Right lobe of liver (tissue), 6 donors: ENCODE measurements around the gene C3. TPM values are rescaled to one million over a fixed set of nuclear protein-coding genes. Genes with fewer than 3 reads are reported as not detected.

Experiments
- ATAC-seq, 4 donors: fragments of 200-7000 bp; cut with Tn5 transposase; one replicate each; pipeline ENCODE4 v1.9.1; 2020; ENCODE audit warnings: mild to moderate bottlenecking in 4 of 4, moderate library complexity in 4 of 4
- DNase-seq, 3 donors: peaks; one replicate each; pipeline ENCODE4 v3.0.0-alpha.2; 2020
- H3K27ac ChIP-seq, 3 donors: fragments of 200-600 bp; one replicate each; pipeline ENCODE4 v1.8.0; 2022
- H3K27me3 ChIP-seq, 2 donors: fragments of 200-600 bp; one replicate each; pipeline ENCODE4 v1.8.0; 2022
- H3K36me3 ChIP-seq, 4 donors: fragments of 200-600 bp; sonication (generic) in 1 of 4; one replicate each; pipeline versions ENCODE4 v1.5.1 to v1.8.0; 2017 to 2022; ENCODE audit warnings: control low read depth in 1 of 4
- H3K4me1 ChIP-seq, 4 donors: fragments of 200-600 bp; sonication (generic) in 1 of 4; one replicate each; pipeline versions ENCODE4 v1.5.1 to v1.8.0; 2017 to 2022; ENCODE audit warnings: control low read depth in 1 of 4
- H3K4me3 ChIP-seq, 3 donors: fragments of 200-600 bp; one replicate each; pipeline ENCODE4 v1.8.0; 2022
- H3K9me3 ChIP-seq, 4 donors: fragments of 200-600 bp; sonication (generic) in 1 of 4; one replicate each; pipeline versions ENCODE4 v1.5.1 to v1.8.0; 2017 to 2022; ENCODE audit warnings: control low read depth in 1 of 4
- POLR2A ChIP-seq: fragments of 450-650 bp; IDR thresholded peaks from one replicate; pipeline ENCODE4 v1.6.1; 2017; ENCODE audit warnings: antibody characterized with exemption, mild to moderate bottlenecking
- WGBS: methylation state at CpG from one replicate; pipeline ENCODE4 v1.1.6; 2018; ENCODE audit warnings: low coverage, low lambda C conversion rate; ENCODE audit not compliant: insufficient coverage; ENCODE audit errors: missing lambda C conversion rate; 5-methylcytosine and 5-hydroxymethylcytosine counted together
- intact Hi-C, 2 donors: fragments of 100-400 bp; cut with DNase I; formaldehyde crosslinking; loops; one replicate each; pipeline versions ENCODE4 v1.11.2 to v1.14.1; 2022
- total RNA-seq, 6 experiments: library from RNA; depleted of rRNA in 2 of 6; stranded (reverse); fragments of >200 nt in 2 of 6; fragmentation: NEBNext Ultra II Directional in 3 of 6; extraction: Animal tissue kit (Norgen Biotek cat#: 25700) in 3 of 6; gene quantifications; one replicate each; pipeline versions ENCODE4 v1.1.0 to v1.2.4, GENCODE V29; 2016 to 2023
- TF ChIP-seq, protein P1 (sequence below), 4 donors: fragments of 200-600 bp in 3 of 4; fragments of 450-650 bp in 1 of 4; IDR thresholded peaks; one replicate each; pipeline versions ENCODE4 v1.5.1 to v1.8.0; 2016 to 2022; ENCODE audit warnings: antibody characterized with exemption in 4 of 4, mild to moderate bottlenecking in 2 of 4
- donor health status: DM: no; HTN: yes; CAD: no.
- donor health status: DM: no; HTN: no; CAD: no.
- donor health status: DM: no; HTN: no; CAD: no.
- donor health status: DM: no; HTN: yes; CAD: no.
- donor health status: DM: no; HTN: yes; CAD: no.

C3 gene
- total RNA-seq, 6 experiments from 2014 or later, result 10,569 to 17,502 (median 15,749) TPM

GRCh38 chr19:6737284-6737872 is 16.9 kb upstream of the C3 start, which contains the start of gene GPR108:
Gene GPR108, minus strand, starts transcription at chr19:6737580. Its CDS starts 4 bp downstream, at chr19:6737576.
- intact Hi-C loops, result loop anchor here in 1 of 2 donors (10.0 kb wide), 1 partner anchor 127 kb away; no protein-coding TSS in a partner anchor
- Histone ChIP-seq H3K27ac (peak within 1 kb of the TSS; percentile 84 to 97 (median 95)), H3K4me3 (peak within 1 kb of the TSS; percentile 82 to 96 (median 94)), H3K36me3 (peaks cover 0 to 6% (median 0%) of the 10 kb centered on the region in 4 donors), H3K4me1 (peaks cover 4 to 35% (median 18%) of the 10 kb centered on the region in 4 donors), H3K27me3 (no peaks in the 10 kb centered on the region), H3K9me3 (no peaks in the 10 kb centered on the region)
- WGBS, result 0% methylated on average over 21 of the region's 55 CpGs
- ATAC-seq, result peak; percentile 59 to 83 (median 76)
- TF ChIP-seq POLR2A, result peak; percentile 65
- TF ChIP-seq, protein P1, sequence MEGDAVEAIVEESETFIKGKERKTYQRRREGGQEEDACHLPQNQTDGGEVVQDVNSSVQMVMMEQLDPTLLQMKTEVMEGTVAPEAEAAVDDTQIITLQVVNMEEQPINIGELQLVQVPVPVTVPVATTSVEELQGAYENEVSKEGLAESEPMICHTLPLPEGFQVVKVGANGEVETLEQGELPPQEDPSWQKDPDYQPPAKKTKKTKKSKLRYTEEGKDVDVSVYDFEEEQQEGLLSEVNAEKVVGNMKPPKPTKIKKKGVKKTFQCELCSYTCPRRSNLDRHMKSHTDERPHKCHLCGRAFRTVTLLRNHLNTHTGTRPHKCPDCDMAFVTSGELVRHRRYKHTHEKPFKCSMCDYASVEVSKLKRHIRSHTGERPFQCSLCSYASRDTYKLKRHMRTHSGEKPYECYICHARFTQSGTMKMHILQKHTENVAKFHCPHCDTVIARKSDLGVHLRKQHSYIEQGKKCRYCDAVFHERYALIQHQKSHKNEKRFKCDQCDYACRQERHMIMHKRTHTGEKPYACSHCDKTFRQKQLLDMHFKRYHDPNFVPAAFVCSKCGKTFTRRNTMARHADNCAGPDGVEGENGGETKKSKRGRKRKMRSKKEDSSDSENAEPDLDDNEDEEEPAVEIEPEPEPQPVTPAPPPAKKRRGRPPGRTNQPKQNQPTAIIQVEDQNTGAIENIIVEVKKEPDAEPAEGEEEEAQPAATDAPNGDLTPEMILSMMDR (IDR thresholded peaks at IDR 0.05), result no peak
- DNase-seq, result peak; percentile 99 to 100 (median 100)

- H3K27ac ChIP-seq, result peak overlapping the region; percentile 84 to 97 (median 95)
- H3K9me3 ChIP-seq, result no peaks in the 10 kb centered on the region
- no peak for TF ChIP-seq POLR2A
- TF ChIP-seq, protein P1 (IDR thresholded peaks at IDR 0.05), result peak in 1 of 4 donors; percentile 2
Observed at GRCh38 chr19:6736917-6737283, 16.4 kb upstream of the C3 start.

DNA sequence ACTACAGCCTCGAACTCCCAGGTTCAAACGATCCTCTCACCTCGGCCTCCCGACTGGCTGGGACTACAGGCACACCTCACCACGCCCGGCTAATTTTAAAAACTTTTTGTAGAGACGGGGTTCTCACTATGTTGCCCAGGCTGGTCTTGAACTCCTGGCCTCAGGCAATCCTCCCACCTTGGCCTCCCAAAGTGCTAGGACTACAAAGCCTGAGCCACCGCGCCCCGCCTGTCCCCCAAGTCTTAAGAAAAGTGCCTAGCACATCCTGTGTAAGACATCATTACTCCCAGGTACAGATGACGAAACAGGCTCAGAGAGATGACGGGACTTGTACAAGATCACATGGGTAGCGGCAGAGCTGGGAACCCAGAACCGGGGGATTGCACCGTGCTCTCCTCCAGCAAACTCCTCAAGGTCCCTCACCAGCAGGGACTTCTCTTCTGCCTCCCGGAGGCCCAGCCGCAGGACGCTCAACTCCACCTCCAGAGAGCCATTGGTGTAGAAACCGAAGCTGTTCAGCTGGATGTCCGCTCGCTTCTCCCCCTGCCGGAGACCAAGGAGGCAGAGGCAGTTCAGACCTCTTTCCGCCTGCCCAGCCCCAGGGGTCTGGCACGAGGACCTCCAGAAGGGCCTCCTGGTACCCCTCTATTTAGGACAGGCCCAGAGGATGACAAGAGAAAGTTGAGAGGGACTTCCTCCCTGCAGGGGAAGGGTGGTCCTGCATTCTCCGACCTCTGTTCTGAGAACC is 15.9 kb upstream of the C3 start:
- ATAC-seq (peak; percentile 10 to 33 (median 22)), DNase-seq (peak; percentile 82 to 87 (median 84))
- peaks cover 4 to 35% (median 16%) of the 10 kb centered on the region in 4 donors for H3K4me1 ChIP-seq
- WGBS, result 16% methylated on average over 15 of the region's 25 CpGs
- H3K27ac ChIP-seq, result peak overlapping the region; percentile 84 to 97 (median 95)
- peak overlapping the region; percentile 82 to 96 (median 94) for H3K4me3 ChIP-seq
- no peaks in the 10 kb centered on the region for H3K9me3 ChIP-seq
- TF ChIP-seq, protein P1 (IDR thresholded peaks at IDR 0.05), result peak; percentile 54 to 69 (median 62)
- TF ChIP-seq POLR2A, result peak; percentile 25
- peaks cover 0 to 6% (median 0%) of the 10 kb centered on the region in 4 donors for H3K36me3 ChIP-seq
- H3K27me3 ChIP-seq, result no peaks in the 10 kb centered on the region
- intact Hi-C loops, result loop anchor here in 1 of 2 donors (10.0 kb wide), 1 partner anchor 128 kb away; no protein-coding TSS in a partner anchor

More at GRCh38 chr19:6736917-6737283, 16.4 kb upstream of the C3 start:
- H3K36me3 ChIP-seq, result peaks cover 0 to 6% (median 0%) of the 10 kb centered on the region in 4 donors
- peaks cover 4 to 35% (median 17%) of the 10 kb centered on the region in 4 donors for H3K4me1 ChIP-seq
- peak overlapping the region; percentile 82 to 96 (median 94) for H3K4me3 ChIP-seq
- intact Hi-C loops, result loop anchor here in 1 of 2 donors (10.0 kb wide), 1 partner anchor 128 kb away; no protein-coding TSS in a partner anchor
- WGBS, result 0% methylated on average over 14 of the region's 16 CpGs
- no peak for ATAC-seq
- DNase-seq, result peak in 1 of 3 donors; percentile 30
- no peaks in the 10 kb centered on the region for H3K27me3 ChIP-seq

GRCh38 chr19:6735181-6735911 is 14.9 kb upstream of the C3 start:
- H3K9me3 ChIP-seq, result no peaks in the 10 kb centered on the region
- peaks cover 0 to 6% (median 0%) of the 10 kb centered on the region in 4 donors for H3K36me3 ChIP-seq
- DNase-seq, result no peak
- TF ChIP-seq, protein P1 (IDR thresholded peaks at IDR 0.05), result no peak
- TF ChIP-seq POLR2A, result no peak
- 69% methylated on average over 9 of the region's 15 CpGs for WGBS
- H3K4me1 ChIP-seq, result peaks cover 4 to 34% (median 16%) of the 10 kb centered on the region in 4 donors
- H3K4me3 ChIP-seq, result no peak overlapping the region
- H3K27me3 ChIP-seq, result no peaks in the 10 kb centered on the region
- no peak for ATAC-seq
- intact Hi-C loops, result loop anchor here in 1 of 2 donors (10.0 kb wide), 1 partner anchor 129 kb away; no protein-coding TSS in a partner anchor
- peak overlapping the region in 1 of 3 donors; percentile 95 for H3K27ac ChIP-seq
